GM10847 (cell line): ENCODE measurements around the gene PFDN6.

Experiments used
- POLR2A ChIP-seq: IDR thresholded peaks from 2 replicates; pipeline ENCODE4 v1.6.1; 2011; ENCODE audit not compliant: insufficient read length; ENCODE audit errors: extremely low read depth

PFDN6 gene

DNA sequence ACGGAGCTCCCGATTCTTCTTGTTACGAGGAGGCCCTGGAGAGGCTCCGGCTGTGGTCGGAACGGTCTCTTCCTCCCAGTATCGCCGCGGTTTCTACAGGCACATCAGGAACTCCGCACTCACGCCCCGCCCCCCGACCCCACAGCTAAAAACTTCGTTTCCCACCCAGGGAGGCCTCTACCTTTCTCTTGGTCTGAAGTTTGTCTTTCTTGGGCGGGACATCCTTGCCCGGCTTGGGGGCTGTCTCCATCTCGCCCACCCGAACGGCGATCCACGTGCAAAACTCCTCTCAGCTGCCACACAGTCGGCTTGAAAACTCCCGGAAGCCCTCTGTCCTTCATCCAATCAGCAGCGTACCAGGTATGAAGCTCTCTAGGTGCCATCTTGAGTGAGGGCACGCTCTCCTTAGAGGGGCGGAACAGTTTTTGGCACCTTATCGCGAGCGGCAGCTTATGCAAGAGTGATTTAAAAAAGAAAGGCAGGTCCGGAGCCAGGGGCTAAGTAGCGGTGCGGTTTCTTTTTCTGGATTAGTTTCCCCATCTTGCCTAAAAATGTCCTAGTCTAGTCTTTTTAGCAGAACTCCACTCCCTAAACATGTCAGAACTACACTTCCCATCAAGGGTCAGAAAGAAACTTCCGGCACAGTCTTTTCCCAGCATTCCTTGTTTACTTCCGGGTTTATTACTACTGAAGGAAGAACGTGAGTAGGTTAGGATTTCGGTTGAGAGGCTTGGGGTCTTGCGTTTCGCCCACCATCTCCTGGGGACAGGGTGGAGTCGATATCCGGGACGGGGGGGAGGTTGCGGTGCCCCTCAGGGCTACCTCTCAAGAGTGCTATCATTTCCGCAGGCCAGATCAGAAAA, at the start of gene PFDN6, which contains the start of gene WDR46:
Gene PFDN6, plus strand, starts transcription at position 681 of the 863 bp plus-strand sequence. CDS start 256 bp downstream, outside the sequence.
Gene WDR46, minus strand, starts transcription at position 319 of the 863 bp plus-strand sequence. Its CDS starts 69 bp downstream, at position 250.
- TF ChIP-seq POLR2A, result no peak

DNA sequence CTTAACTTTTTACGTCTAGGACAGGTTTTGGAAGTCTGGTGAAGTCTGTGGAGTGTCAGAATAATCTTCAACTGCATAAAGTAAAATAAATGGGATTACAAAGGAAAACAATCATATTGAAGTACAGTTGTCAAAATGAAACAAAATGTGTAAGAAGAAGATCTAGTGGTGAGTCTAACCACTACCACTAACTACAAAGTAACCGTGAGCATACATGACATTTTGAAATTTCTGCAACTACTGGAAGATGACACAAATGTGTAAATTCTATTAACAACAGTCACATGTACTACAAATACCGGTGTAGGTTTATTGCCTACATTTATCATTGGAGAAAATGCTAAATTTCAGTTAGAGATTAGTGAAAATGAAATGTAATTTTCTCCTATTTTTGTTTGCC, 47.4 kb upstream of the PFDN6 start:
- TF ChIP-seq POLR2A, result no peak

DNA sequence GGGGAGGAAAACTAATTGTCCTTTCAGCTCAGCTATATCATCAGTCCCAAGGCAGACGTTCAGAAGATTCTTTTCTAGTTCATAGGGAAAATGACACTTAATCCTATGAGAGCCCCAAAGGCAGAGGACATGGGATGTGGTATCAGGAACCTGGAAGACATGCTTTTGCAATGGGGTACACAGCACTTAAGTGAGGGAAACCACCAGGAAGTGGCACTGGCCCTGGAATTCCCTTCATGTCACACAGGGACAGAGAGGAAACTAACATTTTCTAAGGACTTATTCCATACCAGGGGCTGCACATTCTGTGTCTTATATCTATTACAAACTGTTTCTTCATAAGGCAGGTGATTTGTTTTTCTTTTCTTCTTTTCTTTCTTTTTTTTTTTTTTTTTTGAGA, 45.9 kb upstream of the PFDN6 start:
- no peak for TF ChIP-seq POLR2A

DNA sequence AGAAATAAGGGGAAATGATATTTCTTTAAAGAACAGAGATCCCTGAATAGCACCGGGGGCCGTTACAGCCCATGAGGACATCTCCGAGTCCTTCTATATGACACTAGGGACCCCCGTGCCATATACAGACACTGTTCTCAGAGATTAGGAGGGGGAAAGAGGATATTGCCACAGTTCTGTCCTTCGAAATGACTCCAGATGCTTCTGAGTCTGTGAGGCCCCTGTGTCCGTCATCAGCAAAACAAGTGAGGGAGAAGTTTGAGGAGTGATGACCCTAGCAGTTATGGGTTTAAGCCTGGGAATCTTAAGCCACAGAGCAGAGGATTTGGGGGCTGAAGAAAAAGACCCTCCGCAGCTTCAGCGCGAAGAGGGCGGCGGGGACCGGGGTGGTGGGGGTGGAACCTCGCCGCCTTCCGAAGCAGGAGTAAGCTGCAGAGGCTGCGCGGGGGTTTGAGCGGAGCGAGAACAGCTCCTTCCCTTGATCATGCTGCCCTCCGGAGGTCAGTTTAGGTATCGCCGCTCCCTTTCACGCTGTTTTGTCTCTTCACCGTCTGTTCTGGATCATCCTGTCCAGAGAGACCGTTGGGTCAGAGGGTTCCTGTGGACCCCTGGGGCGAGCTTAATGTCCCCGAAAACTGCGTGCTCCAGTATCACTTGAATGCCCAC, 41.3 kb upstream of the PFDN6 start:
- no peak for TF ChIP-seq POLR2A

DNA sequence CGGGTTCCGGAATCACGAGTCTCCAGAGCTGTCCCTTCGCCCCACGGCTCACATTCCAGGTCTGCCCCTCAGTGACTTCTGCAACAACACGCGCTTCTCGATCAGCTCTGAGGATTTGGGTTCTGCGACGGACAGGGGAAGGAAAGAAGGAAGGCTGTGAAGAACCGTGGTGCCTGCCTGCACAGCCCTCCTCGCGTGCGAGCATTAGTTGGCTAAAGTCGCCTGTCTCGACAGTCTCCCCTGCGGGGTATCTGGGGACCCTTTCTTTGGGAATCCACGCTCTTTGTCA, 40.8 kb upstream of the PFDN6 start:
- TF ChIP-seq POLR2A, result no peak

DNA sequence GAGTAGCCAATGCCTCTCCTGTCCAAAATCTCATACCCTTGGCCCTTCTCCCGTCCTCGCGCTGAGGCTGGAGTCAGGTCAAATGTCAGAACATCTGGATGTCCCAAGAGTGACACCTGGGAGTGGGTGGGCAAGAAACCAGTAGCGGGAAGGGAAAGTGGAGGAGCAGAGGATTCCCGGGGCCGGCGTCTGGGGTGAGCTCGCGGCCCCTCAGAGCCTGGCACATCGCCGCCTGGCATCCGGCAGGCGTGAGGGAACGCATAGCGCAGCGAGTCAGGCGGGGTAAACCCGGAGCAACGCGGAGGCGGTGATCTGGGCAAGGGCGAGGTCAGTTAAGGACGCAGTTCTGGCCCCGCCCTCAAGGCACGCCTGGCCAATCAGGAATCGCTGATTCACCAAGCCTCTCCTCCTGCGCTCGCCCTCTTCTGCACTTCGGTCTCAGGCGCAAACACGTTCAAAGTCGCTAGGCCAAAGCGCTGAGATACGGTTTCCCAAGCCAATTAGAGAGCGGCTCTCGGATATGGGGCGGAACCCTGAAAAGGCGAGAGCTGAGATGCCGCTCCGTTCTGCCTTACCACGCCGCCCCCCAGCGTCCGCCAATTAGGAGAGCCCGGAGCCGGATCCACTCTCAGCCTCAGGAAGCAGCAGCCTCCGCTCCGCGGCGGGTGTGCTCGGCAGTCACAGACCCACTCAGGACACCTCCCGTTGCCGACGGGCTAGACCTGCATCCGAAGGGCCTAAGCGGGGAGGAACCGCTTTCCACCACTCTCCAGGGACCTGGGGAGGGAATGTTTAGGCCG, 40.3 kb upstream of the PFDN6 start:
- peak; percentile 87 for TF ChIP-seq POLR2A

DNA sequence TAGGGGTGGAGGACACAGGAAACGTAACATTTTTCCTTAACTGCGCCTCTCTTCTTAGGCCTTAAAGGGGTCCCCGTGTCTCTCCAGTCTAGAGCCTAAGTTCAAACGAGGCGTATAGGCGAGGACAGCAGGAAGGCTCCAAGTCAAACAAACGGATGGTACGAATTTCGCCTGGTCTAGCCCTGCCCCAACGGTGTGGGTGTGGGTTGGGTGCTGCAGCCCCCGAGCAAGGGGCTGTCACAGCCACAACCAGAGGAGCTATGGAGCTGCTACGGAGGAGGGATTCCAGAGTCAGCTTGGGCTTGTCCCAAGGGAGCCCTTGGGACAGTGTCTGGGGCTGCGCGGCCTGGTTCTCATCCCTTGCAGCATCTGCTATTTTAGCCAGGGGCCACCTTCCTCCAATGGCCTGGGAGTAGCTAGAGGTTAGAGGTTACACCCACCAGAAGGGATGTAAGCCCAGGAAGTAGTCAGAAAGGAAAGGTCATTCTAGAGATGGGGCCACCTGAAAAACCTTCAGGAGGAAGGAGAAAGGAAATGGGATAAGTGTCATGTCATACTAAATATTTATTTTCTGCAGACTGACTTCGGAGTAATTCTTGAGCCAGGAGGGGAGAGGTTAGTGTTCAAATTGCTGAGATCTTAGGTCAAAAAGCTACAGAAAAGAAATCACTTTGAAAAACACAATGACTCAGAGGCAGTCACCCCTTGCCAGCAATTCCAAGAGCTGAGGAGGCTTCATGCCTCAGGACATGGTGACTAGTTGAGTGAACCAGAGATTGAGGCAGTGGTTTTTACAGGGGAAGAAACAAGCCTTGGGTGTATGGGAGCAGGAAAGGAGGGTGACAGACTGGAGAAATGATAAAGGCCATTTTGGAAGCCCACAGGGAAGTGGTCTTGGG, 39.4 kb upstream of the PFDN6 start:
- TF ChIP-seq POLR2A, result no peak

DNA sequence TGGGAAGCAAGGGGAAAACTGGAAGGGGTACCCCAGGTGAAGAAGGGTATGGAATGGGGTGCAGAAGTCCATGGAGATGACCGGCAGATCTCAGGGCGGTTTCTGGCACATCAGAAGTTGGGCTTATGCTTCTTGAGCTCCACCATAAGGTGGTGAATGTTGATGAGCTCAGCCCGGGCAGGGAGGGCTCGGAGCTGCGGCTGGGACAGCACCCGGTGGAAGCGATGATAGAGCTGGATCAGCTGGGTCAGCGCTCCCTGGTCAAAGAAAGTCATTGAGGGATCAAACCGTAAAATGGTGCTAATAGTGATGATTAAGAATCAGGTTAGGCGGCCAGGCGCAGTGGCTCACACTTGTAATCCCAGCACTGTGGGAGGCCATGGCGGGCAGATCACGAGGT, 38.7 kb upstream of the PFDN6 start:
- TF ChIP-seq POLR2A, result no peak

DNA sequence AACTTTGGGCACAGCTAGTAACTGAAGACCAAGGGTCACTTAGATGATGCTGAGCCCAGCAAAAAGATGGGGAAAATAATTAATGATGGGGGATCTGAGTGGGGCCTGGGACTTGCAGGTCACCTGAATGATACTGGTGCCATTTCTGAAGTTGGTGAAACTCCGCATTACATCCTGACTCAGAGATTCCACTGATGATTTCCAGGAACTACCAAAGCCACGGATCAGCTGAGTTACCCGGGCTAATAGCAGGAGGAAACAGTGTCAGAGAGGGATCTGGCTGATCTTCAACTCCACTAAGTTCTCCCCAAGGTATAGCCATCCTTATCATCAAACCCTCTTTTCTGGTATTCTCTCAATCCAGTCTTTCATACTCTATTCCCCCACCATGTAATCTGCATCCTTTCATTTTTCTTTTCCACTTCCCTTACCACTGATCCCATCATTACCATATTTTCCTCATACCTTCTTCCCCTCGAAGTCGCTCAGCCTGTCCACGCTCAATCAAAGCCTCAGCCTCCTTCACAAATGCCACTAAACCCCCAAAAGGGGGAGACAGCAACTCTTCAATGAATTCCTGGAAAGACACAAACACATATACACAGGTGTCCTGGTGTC, 37.9 kb upstream of the PFDN6 start:
- TF ChIP-seq POLR2A, result no peak

DNA sequence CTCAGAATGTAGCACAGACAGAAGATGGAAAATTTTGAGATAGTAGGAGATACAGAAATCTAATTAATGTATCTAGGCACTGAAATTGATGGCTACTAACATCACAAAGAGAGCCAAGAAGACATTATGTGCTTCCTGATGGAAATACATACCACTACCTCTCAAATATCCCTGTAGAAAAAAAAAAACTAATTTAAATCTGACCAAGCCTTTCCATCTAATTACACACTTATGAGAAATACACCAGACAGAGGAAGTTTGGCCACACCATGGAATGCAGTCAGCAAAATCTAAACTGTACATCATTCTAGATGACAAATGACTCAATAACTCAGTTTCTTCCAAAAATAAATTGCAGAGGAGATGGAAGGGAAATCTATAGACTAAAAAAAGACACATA, 36.6 kb upstream of the PFDN6 start:
- no peak for TF ChIP-seq POLR2A

DNA sequence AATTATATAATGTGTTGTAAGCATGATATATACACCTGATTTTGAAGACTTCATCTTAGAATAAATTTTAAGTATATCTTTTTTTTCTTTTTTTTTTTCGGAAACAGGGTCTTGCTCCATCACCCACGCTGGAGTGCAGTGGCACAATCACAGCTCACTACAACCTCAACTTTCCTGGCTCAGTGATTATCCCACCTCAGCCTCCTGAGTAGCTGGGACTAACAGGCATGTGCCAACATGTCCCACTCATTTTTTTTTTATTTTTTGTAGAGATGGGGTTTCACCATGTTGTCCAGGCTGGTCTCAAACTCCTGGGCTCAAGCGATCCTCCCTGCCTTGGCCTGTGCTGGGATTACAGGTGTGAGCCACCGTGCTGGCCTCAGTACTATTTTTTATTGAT, 34.8 kb upstream of the PFDN6 start:
- TF ChIP-seq POLR2A, result no peak

DNA sequence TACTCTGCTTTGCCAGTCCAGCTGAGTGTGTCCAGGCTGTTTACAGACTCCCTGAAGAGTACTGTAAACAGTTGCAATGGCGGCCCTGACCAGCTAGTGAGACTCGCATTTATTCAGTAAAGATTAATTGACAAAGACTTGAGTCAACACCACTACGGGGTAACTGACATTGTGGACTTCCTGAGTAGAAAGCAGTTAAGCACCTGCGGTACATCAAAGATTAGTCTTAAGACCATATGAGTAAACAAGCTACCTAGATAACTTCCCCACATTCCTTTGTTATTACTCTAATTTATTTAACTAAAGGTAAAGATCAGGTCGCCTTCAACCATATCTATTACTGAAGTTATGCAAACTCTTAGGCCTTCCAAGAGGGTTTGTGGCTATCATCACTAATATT, 30.4 kb upstream of the PFDN6 start:
- no peak for TF ChIP-seq POLR2A

DNA sequence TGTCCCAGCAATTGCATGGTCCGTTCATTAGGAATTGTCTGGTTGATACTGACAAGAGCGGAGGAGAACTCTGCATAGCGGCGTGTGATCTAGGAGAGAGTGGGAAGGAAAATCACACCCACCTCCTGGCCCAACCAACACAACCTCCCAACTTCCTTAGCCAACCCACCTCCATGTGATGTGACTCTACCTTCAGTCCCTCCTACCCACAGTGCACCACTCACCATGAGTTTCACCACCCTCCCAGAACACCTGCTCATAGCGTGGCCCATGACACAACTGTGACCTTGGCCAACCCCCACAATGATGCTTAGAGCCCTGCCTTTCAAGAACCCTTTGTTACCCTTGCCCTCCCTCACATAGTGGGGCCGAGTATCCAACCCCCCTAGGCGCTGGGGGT, 25.4 kb upstream of the PFDN6 start:
- no peak for TF ChIP-seq POLR2A

DNA sequence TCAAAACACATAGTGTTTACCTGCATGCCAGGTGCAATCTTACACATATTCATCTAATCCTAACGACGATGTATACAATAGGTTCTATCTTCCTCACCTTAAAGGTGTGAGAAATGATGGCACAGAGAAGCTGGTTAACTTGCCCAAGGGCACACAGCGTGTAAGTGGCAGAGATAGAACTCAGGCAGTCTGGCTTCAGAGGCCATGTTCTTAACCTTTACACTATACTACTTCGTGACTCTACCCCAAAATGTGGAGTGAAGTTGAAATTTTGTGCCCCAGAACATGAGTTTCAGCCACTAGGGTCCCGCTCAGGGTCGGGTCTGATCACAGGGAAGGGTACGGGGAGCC, 18.3 kb upstream of the PFDN6 start:
- no peak for TF ChIP-seq POLR2A
